Astrocyte (in vitro differentiated cells and primary cell): Measurements from ENCODE around the gene TWIST2. TPM values are rescaled to one million over a fixed set of nuclear protein-coding genes. Genes with fewer than 3 reads are reported as not detected.

Experiments
- DNase-seq: peaks from one replicate; pipeline ENCODE4 v3.0.0-alpha.2; 2010; ENCODE audit warnings: low read depth
- FAIRE-seq: peaks from 2 replicates; lab custom pipeline; 2011; peaks lifted over from hg19 to GRCh38; lab: Jason Lieb, UNC
- H2AFZ ChIP-seq: 2 replicates; pipeline ENCODE4 v1.6.0; 2012; ENCODE audit warnings: low read depth, low read length, inconsistent platforms
- H3K27ac ChIP-seq: 2 replicates; pipeline ENCODE4 v1.5.1; 2011; ENCODE audit warnings: low read depth, low read length, inconsistent platforms
- H3K27me3 ChIP-seq: 2 replicates; pipeline ENCODE4 v1.6.0; 2011; ENCODE audit warnings: low read length, inconsistent platforms; ENCODE audit not compliant: insufficient read depth
- H3K36me3 ChIP-seq: 2 replicates; pipeline ENCODE4 v1.5.1; 2011; ENCODE audit warnings: low read length, inconsistent platforms; ENCODE audit not compliant: insufficient read depth
- H3K4me1 ChIP-seq: 2 replicates; pipeline ENCODE4 v1.5.1; 2011; ENCODE audit warnings: low read length, inconsistent platforms; ENCODE audit not compliant: insufficient read depth
- H3K4me2 ChIP-seq: 2 replicates; pipeline ENCODE4 v1.6.0; 2012; ENCODE audit warnings: low read length, inconsistent platforms
- H3K4me3 ChIP-seq: 2 replicates; pipeline ENCODE4 v1.5.1; 2011; ENCODE audit warnings: low read depth, mild to moderate bottlenecking, low read length, inconsistent platforms; ENCODE audit not compliant: insufficient read depth
- H3K79me2 ChIP-seq: 2 replicates; pipeline ENCODE4 v1.6.0; 2012; ENCODE audit warnings: mild to moderate bottlenecking, low read length, inconsistent platforms; ENCODE audit not compliant: insufficient read depth
- H3K9ac ChIP-seq: 2 replicates; pipeline ENCODE4 v1.6.0; 2012; ENCODE audit warnings: mild to moderate bottlenecking, low read length, inconsistent platforms
- H3K9me3 ChIP-seq: 2 replicates; pipeline ENCODE4 v1.5.1; 2012; ENCODE audit warnings: low read depth, mild to moderate bottlenecking, low read length, inconsistent platforms; ENCODE audit not compliant: insufficient read depth
- H4K20me1 ChIP-seq: 2 replicates; pipeline ENCODE4 v1.6.0; 2012; ENCODE audit warnings: low read length, inconsistent platforms; ENCODE audit not compliant: insufficient read depth
- H3K27ac Mint-ChIP-seq: one replicate; pipeline ENCODE4 v1.8.0; 2021; ENCODE audit warnings: mild to moderate bottlenecking, mixed read lengths; ENCODE audit not compliant: unreplicated experiment
- H3K27me3 Mint-ChIP-seq: one replicate; pipeline ENCODE4 v1.8.0; 2021; ENCODE audit warnings: low read depth, mixed read lengths; ENCODE audit not compliant: unreplicated experiment
- H3K36me3 Mint-ChIP-seq: one replicate; pipeline ENCODE4 v1.8.0; 2021; ENCODE audit warnings: low read depth, mixed read lengths; ENCODE audit not compliant: unreplicated experiment
- H3K4me1 Mint-ChIP-seq: one replicate; pipeline ENCODE4 v1.8.0; 2021; ENCODE audit warnings: low read depth, mixed read lengths; ENCODE audit not compliant: unreplicated experiment
- H3K4me3 Mint-ChIP-seq: one replicate; pipeline ENCODE4 v1.8.0; 2021; ENCODE audit warnings: mild to moderate bottlenecking, moderate library complexity, mixed read lengths; ENCODE audit not compliant: unreplicated experiment
- H3K9me3 Mint-ChIP-seq: one replicate; pipeline ENCODE4 v1.8.0; 2021; ENCODE audit warnings: mild to moderate bottlenecking, mixed read lengths; ENCODE audit not compliant: unreplicated experiment
- EZH2 ChIP-seq: IDR thresholded peaks from 2 replicates; pipeline ENCODE4 v1.6.1; 2012; ENCODE audit warnings: mild to moderate bottlenecking, low read length, inconsistent platforms; ENCODE audit not compliant: insufficient read depth
- total RNA-seq: library from RNA; stranded (reverse); gene quantifications from 2 replicates; pipeline ENCODE4 v1.2.1, GENCODE V29; 2021
- TF ChIP-seq, protein P1 (sequence below): IDR thresholded peaks from 2 replicates; pipeline ENCODE4 v1.5.1; 2011; ENCODE audit warnings: low read depth, mild to moderate bottlenecking, inconsistent platforms, low read length, moderate library complexity; ENCODE audit not compliant: insufficient read depth

The TWIST2 gene
- total RNA-seq, 1 donor from 2014 or later: 3.2 TPM

DNA sequence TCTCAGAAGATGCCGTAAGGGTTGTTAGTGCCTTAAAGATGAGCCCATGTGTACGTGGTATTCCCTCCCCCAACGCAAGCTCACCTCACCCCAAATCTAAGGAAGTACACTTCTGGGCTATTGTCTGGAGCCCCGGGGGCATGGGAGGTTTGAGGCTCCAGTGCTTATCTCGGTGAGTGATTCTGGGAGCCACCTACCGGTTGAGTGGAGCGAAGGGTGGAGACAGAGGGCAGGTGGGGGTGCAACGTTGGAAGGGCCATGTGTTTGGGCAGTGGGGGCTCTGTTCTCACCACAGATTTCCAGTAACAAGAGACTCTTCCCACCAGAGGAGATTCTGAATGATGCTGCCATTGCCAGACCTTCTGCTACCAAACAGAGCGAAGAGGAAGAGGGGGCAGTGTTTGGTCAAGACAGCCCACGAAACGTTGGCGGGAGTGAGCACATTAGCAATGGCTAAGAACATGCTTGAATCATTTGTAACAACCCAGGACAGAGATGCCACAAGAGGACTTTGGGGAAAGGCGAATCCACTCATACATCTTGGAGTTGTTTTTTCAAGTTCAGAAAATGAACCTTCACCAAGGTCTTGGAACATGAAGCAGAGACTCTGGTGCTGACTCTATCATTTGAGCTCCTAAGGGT is 38.7 kb downstream of the TWIST2 start:
- Mint-ChIP-seq H3K27ac (no peak overlapping the region), H3K27me3 (peaks cover 37% of the 10 kb centered on the region), H3K9me3 (peaks cover 3% of the 10 kb centered on the region), H3K4me1 (peaks cover 11% of the 10 kb centered on the region), H3K4me3 (no peak overlapping the region), H3K36me3 (no peaks in the 10 kb centered on the region)
- Histone ChIP-seq H3K36me3 (no peaks in the 10 kb centered on the region), H4K20me1 (peaks cover 79% of the 10 kb centered on the region), H3K27me3 (no peaks in the 10 kb centered on the region), H3K4me3 (no peak overlapping the region), H3K9me3 (no peaks in the 10 kb centered on the region), H3K4me2 (no peak overlapping the region), H2AFZ (no peak overlapping the region), H3K27ac (no peak overlapping the region), H3K79me2 (peaks cover 10% of the 10 kb centered on the region), H3K4me1 (peaks cover 9% of the 10 kb centered on the region), H3K9ac (no peak overlapping the region)
- DNase-seq: no peak
- no peak for FAIRE-seq
- TF ChIP-seq, protein P1, sequence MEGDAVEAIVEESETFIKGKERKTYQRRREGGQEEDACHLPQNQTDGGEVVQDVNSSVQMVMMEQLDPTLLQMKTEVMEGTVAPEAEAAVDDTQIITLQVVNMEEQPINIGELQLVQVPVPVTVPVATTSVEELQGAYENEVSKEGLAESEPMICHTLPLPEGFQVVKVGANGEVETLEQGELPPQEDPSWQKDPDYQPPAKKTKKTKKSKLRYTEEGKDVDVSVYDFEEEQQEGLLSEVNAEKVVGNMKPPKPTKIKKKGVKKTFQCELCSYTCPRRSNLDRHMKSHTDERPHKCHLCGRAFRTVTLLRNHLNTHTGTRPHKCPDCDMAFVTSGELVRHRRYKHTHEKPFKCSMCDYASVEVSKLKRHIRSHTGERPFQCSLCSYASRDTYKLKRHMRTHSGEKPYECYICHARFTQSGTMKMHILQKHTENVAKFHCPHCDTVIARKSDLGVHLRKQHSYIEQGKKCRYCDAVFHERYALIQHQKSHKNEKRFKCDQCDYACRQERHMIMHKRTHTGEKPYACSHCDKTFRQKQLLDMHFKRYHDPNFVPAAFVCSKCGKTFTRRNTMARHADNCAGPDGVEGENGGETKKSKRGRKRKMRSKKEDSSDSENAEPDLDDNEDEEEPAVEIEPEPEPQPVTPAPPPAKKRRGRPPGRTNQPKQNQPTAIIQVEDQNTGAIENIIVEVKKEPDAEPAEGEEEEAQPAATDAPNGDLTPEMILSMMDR: no peak
- TF ChIP-seq EZH2: no peak

DNA sequence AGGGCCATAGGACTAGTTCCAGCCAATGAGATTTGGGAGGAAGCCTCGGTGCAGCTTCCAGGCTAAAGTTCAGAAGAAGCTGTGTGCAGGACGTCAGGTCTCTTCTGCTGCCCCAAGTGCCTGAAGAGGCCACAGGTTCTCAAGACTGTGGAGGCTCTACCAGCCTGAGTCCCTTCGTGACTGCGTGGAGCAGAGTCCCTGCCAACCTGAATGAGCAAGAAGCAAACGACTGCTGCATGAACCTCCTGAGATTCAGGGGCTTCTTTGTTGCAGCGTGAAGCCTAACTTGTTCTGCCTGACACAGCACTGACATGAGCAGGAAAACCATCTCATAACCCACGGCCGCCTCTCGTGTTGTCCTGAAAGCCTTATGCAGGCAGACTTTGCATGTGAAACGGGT is 39.7 kb downstream of the TWIST2 start:
- Histone ChIP-seq H3K27ac (no peak overlapping the region), H2AFZ (no peak overlapping the region), H3K36me3 (no peaks in the 10 kb centered on the region), H3K9me3 (no peaks in the 10 kb centered on the region), H3K9ac (no peak overlapping the region), H3K79me2 (peaks cover 10% of the 10 kb centered on the region), H4K20me1 (peaks cover 69% of the 10 kb centered on the region), H3K4me3 (no peak overlapping the region), H3K4me1 (peaks cover 9% of the 10 kb centered on the region), H3K27me3 (no peaks in the 10 kb centered on the region), H3K4me2 (no peak overlapping the region)
- no peak for TF ChIP-seq EZH2
- H3K27ac Mint-ChIP-seq: no peak overlapping the region
- peaks cover 7% of the 10 kb centered on the region for H3K4me1 Mint-ChIP-seq
- no peak overlapping the region for H3K4me3 Mint-ChIP-seq
- H3K27me3 Mint-ChIP-seq: peaks cover 29% of the 10 kb centered on the region
- H3K9me3 Mint-ChIP-seq: peaks cover 3% of the 10 kb centered on the region
- no peak for FAIRE-seq
- no peaks in the 10 kb centered on the region for H3K36me3 Mint-ChIP-seq
- no peak for DNase-seq

DNA sequence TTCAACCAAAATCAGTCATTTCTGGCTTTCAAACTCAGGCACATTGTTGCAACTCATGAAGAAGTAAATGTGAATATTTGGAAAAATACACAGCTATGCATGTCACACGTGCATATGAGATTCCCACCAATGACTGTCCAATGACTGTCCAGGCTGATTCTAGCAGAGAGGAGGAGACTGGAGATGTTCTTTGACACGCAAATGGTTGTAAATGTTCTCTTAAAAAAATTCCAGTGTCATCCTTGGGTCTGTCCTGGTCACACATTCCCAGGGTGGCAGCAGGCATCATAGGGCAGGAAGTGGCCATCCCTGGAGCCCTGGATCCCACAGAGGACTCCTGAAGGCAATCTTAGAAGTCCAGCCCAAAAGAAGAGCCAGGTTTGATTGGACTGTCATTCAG is 40.9 kb downstream of the TWIST2 start:
- FAIRE-seq (no peak), DNase-seq (no peak)
- H3K4me1 ChIP-seq: peaks cover 4% of the 10 kb centered on the region
- TF ChIP-seq, protein P1: no peak
- no peak for TF ChIP-seq EZH2
- no peaks in the 10 kb centered on the region for H3K27me3 ChIP-seq
- H3K36me3 Mint-ChIP-seq: no peaks in the 10 kb centered on the region
- peaks cover 21% of the 10 kb centered on the region for H3K27me3 Mint-ChIP-seq
- no peaks in the 10 kb centered on the region for H3K9me3 ChIP-seq
- peaks cover 60% of the 10 kb centered on the region for H4K20me1 ChIP-seq
- H3K4me3 Mint-ChIP-seq: no peak overlapping the region
- H3K9me3 Mint-ChIP-seq: peaks cover 3% of the 10 kb centered on the region
- H2AFZ ChIP-seq: no peak overlapping the region
- no peak overlapping the region for H3K4me2 ChIP-seq
- peaks cover 15% of the 10 kb centered on the region for H3K79me2 ChIP-seq
- no peaks in the 10 kb centered on the region for H3K36me3 ChIP-seq
- H3K4me3 ChIP-seq: no peak overlapping the region
- peaks cover 5% of the 10 kb centered on the region for H3K4me1 Mint-ChIP-seq
- H3K9ac ChIP-seq: no peak overlapping the region
- H3K27ac Mint-ChIP-seq: no peak overlapping the region
- H3K27ac ChIP-seq: no peak overlapping the region
